GM12801 (cell line): ENCODE results near the gene EPHA6.

ENCODE experiments used
- TF ChIP-seq, protein P1 (sequence below): IDR thresholded peaks from one replicate; pipeline ENCODE4 v1.5.1; 2011; ENCODE audit warnings: control low read depth; ENCODE audit not compliant: insufficient read length; ENCODE audit errors: extremely low read depth

EPHA6 gene

DNA sequence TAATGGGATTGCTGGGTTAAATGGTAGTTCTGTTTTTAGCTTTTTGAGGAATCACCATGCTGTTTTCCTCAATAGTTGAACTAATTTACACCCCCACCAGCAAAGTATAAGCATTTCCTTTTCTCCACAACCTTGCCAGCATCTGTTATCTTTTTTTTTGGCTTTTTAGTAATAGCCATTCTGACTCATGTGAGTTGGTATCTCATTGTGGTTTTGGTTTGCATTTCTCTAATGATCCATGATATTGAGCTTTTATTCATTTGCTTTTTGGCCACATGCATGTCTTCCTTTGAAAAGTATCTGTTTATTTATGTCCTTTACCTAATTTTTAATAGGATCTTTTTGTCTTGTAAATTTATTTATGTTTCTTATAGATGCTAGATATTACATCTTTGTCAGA is 288.2 kb downstream of the EPHA6 start:
- TF ChIP-seq, protein P1, sequence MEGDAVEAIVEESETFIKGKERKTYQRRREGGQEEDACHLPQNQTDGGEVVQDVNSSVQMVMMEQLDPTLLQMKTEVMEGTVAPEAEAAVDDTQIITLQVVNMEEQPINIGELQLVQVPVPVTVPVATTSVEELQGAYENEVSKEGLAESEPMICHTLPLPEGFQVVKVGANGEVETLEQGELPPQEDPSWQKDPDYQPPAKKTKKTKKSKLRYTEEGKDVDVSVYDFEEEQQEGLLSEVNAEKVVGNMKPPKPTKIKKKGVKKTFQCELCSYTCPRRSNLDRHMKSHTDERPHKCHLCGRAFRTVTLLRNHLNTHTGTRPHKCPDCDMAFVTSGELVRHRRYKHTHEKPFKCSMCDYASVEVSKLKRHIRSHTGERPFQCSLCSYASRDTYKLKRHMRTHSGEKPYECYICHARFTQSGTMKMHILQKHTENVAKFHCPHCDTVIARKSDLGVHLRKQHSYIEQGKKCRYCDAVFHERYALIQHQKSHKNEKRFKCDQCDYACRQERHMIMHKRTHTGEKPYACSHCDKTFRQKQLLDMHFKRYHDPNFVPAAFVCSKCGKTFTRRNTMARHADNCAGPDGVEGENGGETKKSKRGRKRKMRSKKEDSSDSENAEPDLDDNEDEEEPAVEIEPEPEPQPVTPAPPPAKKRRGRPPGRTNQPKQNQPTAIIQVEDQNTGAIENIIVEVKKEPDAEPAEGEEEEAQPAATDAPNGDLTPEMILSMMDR = no peak

DNA sequence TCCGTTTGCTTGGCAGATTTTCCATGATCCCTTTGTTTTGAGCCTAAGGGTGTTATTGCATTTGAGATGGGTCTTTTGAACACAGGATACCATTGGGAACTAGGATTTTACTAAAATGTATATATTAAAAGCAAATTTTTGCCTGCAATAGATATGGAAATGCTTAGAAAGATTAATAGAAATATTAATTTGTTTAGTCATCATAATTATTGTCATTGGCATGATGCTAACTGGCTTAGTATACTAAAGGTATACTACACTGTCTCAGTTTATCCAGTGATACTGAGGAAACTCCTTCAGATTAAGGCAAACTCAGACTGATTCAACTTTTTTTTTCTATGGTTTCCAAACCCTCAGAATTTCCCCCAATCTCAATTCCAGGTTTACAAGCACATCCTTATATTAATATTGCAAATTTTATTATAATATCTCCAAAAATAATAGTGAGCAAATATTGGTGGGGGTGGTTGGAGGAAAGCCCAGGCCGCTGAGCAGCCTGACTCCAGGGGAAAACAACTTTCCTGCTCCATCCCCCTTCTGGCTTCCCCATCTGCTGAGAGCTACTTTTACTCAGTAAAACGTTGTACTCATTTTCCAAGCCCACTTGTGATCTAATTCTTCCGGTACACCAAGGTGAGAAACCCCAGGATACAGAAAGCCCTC is 291.7 kb downstream of the EPHA6 start:
- TF ChIP-seq, protein P1 = no peak

DNA sequence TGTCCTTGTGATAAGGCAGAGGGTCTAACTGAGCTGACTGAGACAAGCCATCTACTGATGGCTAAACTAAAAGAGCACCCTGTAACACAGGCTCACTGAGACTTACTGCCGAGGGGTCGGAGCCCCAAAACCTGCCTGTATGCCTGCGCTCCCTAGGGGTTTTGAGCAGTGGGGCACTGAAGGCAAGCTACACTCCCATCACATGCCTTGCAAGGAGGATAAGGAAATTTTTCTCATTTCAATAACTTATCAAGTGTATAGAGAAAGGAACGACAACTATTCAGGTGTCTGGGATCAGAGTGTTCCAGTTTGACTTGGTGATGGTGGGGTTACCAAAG is 292.2 kb downstream of the EPHA6 start:
- TF ChIP-seq, protein P1 = no peak

DNA sequence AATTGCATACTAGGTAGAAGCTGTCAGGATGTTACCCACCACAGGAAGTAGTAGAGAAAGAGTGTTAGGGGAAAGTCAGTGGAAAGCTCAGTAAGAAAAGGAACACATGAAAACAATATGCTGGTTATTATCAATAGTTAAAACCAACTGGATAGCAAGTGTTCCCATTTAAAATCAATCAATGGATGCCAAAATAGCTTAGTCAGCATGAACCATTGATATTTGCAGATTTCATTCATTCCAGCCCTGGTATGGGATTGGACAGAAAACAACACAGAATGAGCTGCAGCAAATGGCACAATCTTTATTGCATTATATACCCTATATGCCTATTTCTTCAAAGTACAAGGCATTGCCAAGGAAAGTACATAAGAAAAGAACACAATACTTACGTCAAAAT is 293.7 kb downstream of the EPHA6 start:
- TF ChIP-seq, protein P1 = no peak

DNA sequence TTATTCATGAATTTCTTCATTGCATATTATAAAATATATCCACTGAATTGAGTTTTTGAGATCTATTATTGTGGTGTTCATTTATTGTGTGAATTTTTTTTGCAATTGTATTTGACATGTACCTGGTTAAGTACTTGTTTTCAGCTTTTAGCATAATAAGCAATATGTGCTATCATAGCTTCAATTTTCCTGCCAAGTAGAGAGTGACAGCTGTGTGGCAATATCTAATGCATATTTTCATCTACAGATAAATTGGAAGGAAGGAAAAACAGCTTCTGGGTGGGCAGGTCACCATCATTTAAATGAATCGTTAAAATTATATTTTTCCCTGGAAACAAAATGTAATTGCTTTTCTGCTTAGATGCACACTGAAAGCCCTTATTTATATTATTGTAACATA is 296.9 kb downstream of the EPHA6 start:
- TF ChIP-seq, protein P1 = no peak

DNA sequence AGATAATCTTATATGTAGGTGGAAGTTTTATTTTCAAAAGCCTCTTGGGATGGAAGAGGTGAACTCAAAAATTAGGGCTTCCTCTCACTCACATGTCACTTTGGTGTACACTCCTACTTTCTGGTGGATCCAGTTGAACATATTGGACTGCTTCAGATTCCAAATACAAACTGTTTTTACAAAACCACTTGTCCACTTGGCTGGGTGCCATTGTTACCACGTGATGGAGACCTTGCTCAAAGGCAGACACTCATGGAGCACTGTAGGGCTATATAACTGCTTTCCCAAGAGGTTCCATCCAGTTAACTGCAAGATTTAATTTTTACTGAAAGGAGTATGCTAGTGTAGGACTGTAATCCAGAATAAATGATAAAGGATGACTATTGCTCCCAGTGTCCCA is 307.0 kb downstream of the EPHA6 start:
- TF ChIP-seq, protein P1 = no peak

DNA sequence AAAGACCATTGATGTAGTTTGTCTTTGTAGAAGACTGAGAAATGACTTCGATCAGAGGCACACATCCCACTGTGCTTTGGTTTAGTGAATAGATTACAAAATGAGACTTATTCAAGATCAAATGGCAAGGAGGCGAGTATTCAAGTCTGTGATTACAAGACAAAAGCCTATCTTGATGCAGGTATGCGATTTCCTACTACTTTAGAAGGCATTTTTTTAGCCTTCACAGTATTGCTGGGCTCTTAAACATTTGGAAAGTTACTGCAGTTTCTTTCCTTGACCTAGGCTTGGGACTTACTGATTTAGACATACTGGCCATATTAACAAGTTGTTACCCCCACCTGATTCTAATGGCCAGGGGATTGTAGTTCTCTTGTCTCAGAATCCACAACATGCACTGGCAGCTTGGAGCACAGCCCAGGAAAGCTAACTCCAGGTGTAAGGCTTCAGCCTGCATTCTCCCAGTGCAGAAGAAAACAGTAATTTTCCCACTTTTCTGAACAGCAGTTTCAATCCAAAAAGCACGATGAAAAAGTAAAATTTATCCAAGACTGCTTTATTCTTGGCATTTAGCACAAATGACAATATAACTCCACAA is 311.6 kb downstream of the EPHA6 start:
- TF ChIP-seq, protein P1 = no peak
